K562 (cell line): ENCODE measurements around the gene CDCP1. TPM values are rescaled to one million over a fixed set of nuclear protein-coding genes. Genes with fewer than 3 reads are reported as not detected.
A peak's percentile ranks its signal among the peaks of the same experiment; 100 is the strongest.

Source experiments
- CHD7 ChIP-seq: fragments of 200-600 bp; sonication (generic); IDR thresholded peaks from one replicate; pipeline ENCODE4 v1.6.1; 2012; ENCODE audit warnings: mild to moderate bottlenecking, low read depth, low read length, inconsistent platforms
- CREB3 ChIP-seq: fragments of 450-650 bp; conservative IDR thresholded peaks from 2 replicates; pipeline ENCODE4 v1.6.1; 2016; ENCODE audit warnings: missing genetic modification characterization, low read depth, mild to moderate bottlenecking, missing compliant biosample characterization, moderate library complexity
- EHMT2 ChIP-seq: fragments of 450-650 bp; IDR thresholded peaks from 2 replicates; pipeline ENCODE4 v1.6.1; 2018; ENCODE audit warnings: antibody characterized with exemption
- LEF1 ChIP-seq: fragments of 450-650 bp; IDR thresholded peaks from 2 replicates; pipeline ENCODE4 v1.6.1; 2016; ENCODE audit warnings: mild to moderate bottlenecking
- PTTG1 ChIP-seq: fragments of 450-650 bp; IDR thresholded peaks from 2 replicates; pipeline ENCODE4 v1.6.1; 2016; ENCODE audit warnings: low read depth, mild to moderate bottlenecking, missing genetic modification characterization, missing compliant biosample characterization
- RFX5 ChIP-seq: IDR thresholded peaks from 2 replicates; pipeline ENCODE4 v1.6.1; 2011; ENCODE audit warnings: low read depth, mild to moderate bottlenecking, improper control_type of control experiment, low read length
- SIX5 ChIP-seq, 2 experiments: IDR thresholded peaks; 2 replicates each; pipeline ENCODE4 v1.6.1; 2011; ENCODE audit warnings: low read length in 2 of 2, borderline replicate concordance in 1 of 2, low read depth in 1 of 2, mild to moderate bottlenecking in 1 of 2, moderate library complexity in 1 of 2; ENCODE audit not compliant: insufficient read depth in 1 of 2
- SMC3 ChIP-seq: conservative IDR thresholded peaks from 2 replicates; pipeline ENCODE4 v1.6.1; 2011; ENCODE audit warnings: low read depth, low read length, improper control_type of control experiment; ENCODE audit not compliant: insufficient read depth
- U2AF2 ChIP-seq: fragments of 200-400 bp; formaldehyde crosslinking; optimal IDR thresholded peaks from 2 replicates; pipeline ENCODE3; 2017; ENCODE audit warnings: low read depth, mild to moderate bottlenecking, low read length
- ZBTB2 ChIP-seq: fragments of 450-650 bp; IDR thresholded peaks from 2 replicates; pipeline ENCODE4 v1.6.1; 2016; ENCODE audit warnings: antibody characterized with exemption
- ZFP30 ChIP-seq: fragments of 250-450 bp; sonication (Bioruptor Pico); IDR thresholded peaks from 2 replicates; pipeline ENCODE4 v1.8.0; 2022; ENCODE audit warnings: moderate library complexity, mild to moderate bottlenecking, inconsistent platforms, borderline replicate concordance
- ZNF561 ChIP-seq: fragments of 450-650 bp; formaldehyde crosslinking; conservative IDR thresholded peaks from 2 replicates; pipeline ENCODE4 v1.4.0; 2020; ENCODE audit warnings: mild to moderate bottlenecking, moderate library complexity
- polyA plus RNA-seq, 8 experiments: library from polyadenylated mRNA; depleted of rRNA in 4 of 8; stranded (reverse) in 5 of 8; unstranded in 3 of 8; fragments of >200 nt; fragmentation: Nextera tagmentation in 2 of 8; fragmentation: Illumina TruSeq in 1 of 8; extraction: Ambion mirVana in 2 of 8; extraction: Trizol in 1 of 8; gene quantifications; 2 replicates each; pipeline versions ENCODE4 v1.2.1 to v1.2.3, GENCODE V29; 2011 to 2014; ENCODE audit warnings: inconsistent platforms in 1 of 8, missing spikeins in 1 of 8
- total RNA-seq, 7 experiments: library from RNA; depleted of rRNA in 6 of 7; stranded (reverse); fragments of >200 nt in 6 of 7; fragmentation: Illumina TruSeq in 2 of 7; extraction: Trizol in 2 of 7; gene quantifications; 2 replicates each; pipeline versions ENCODE4 v1.2.1 to v1.2.3, GENCODE V29; 2011 to 2021; ENCODE audit warnings: low replicate concordance in 1 of 7

CDCP1 gene
- total and polyA plus RNA-seq, 9 of the 15 experiments (the other 6 are each of a cell fraction or from before 2014, with no cell fraction given), result 3.9 to 16.4 (median 5.2) TPM

GRCh38 chr3:45103753-45104714 is 42.1 kb downstream of the CDCP1 start (continued):
- no peak for TF ChIP-seq CHD7
- peak; percentile 81; the same call in 1 of the 2 replicates for TF ChIP-seq ZBTB2
- TF ChIP-seq ZFP30 (CRISPR knock-in tag), result no peak
- peak; percentile 99 for TF ChIP-seq LEF1
- TF ChIP-seq U2AF2, result no peak
- TF ChIP-seq SMC3, result no peak
- TF ChIP-seq ZNF561 (CRISPR knock-in tag), result no peak
- TF ChIP-seq CREB3 (tag), result peak; percentile 74; the same call in 1 of the 2 replicates
- TF ChIP-seq EHMT2, result peak; percentile 95
- no peak for TF ChIP-seq SIX5 (IDR thresholded peaks at IDR 0.05; ENCODE audit: borderline replicate concordance in 1 of 2, insufficient read depth in 1 of 2, low read depth in 1 of 2, low read length in 2 of 2)
- TF ChIP-seq PTTG1 (tag), result no peak
- TF ChIP-seq RFX5, result no peak
